DMS53 treated with DMSO at 0.1 percent for 48 hours (cell line): ENCODE measurements around the gene CTSE.
"Not testable (repeated sequence)": the region's sequence is repeated elsewhere in the genome, so short reads cannot be mapped to it uniquely, and the experiment has no call there.

Source experiments
- DNase-seq: peaks from one replicate; lab custom pipeline; 2025; ENCODE audit not compliant: unreplicated experiment; lab: John Stamatoyannopoulos, UW

The CTSE gene

GRCh38 chr1:206020393-206021007 lies 3.2 kb downstream of the CTSE start:
- DNase-seq = no peak

- no peak for DNase-seq
Measured at GRCh38 chr1:206015071-206015470, 8.6 kb downstream of the CTSE start.

GRCh38 chr1:206014601-206015000 lies 9.1 kb downstream of the CTSE start:
- no peak for DNase-seq

GRCh38 chr1:206013026-206013795 lies 10.5 kb downstream of the CTSE start:
- DNase-seq = no peak

GRCh38 chr1:206012086-206012859 lies 11.4 kb downstream of the CTSE start:
- DNase-seq = no peak

- DNase-seq = no peak
Measured at GRCh38 chr1:206011057-206011456, 12.6 kb downstream of the CTSE start.

GRCh38 chr1:206010060-206010459 lies 13.6 kb downstream of the CTSE start:
- DNase-seq = no peak

GRCh38 chr1:206006946-206007345 lies 16.7 kb downstream of the CTSE start:
- no peak for DNase-seq

GRCh38 chr1:206005778-206006180 lies 17.9 kb downstream of the CTSE start:
- no peak for DNase-seq

- DNase-seq = no peak
Measured at GRCh38 chr1:206005234-206005633, 18.5 kb downstream of the CTSE start.

- no peak for DNase-seq
Measured at GRCh38 chr1:206004826-206005225, 18.9 kb downstream of the CTSE start.

- no peak for DNase-seq
Measured at GRCh38 chr1:206003854-206004800, 19.6 kb downstream of the CTSE start.

GRCh38 chr1:206002871-206003801 lies 20.6 kb downstream of the CTSE start, which contains the start of gene RAB7B:
TSS of gene RAB7B (minus strand) at chr1:206003395. CDS start at chr1:205994135, 9,260 bp downstream.
- DNase-seq = no peak

GRCh38 chr1:206002160-206002559 lies 21.5 kb downstream of the CTSE start:
- no peak for DNase-seq

GRCh38 chr1:206001476-206001888 lies 22.2 kb downstream of the CTSE start:
- peak; percentile 31 for DNase-seq

GRCh38 chr1:206000641-206001339 lies 22.9 kb downstream of the CTSE start:
- no peak for DNase-seq

GRCh38 chr1:205998457-205999241 lies 25.0 kb downstream of the CTSE start:
- DNase-seq = no peak

- not testable (repeated sequence) for DNase-seq
Measured at GRCh38 chr1:205996641-205997040, 27.1 kb downstream of the CTSE start.
